HuH-7.5 (cell line): ENCODE measurements around the gene SDHA.
"Not testable (repeated sequence)": the region's sequence is repeated elsewhere in the genome, so short reads cannot be mapped to it uniquely, and the experiment has no call there.

Source experiments
- DNase-seq: peaks from one replicate; pipeline ENCODE4 v3.0.0; 2011; ENCODE audit warnings: low spot score

SDHA gene

DNA sequence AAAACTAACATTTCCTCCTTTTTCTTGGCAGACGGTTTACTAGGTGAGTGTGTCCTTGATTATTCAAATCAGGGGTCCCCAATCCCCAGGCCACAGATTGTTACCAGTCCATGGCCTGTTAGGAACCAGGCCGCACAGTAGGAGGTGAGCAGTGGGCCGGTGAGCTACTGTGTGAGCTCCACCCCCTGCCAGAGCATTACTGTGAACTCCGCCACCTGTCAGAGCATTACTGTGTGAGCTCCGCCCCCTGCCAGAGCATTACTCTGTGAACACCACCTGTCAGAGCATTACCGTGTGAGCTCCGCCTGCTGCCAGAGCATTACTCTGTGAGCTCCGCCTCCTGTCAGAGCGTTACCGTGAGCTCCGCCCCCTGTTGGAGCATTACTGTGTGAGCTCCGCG, 39.0 kb downstream of the SDHA start:
- DNase-seq = no peak

DNA sequence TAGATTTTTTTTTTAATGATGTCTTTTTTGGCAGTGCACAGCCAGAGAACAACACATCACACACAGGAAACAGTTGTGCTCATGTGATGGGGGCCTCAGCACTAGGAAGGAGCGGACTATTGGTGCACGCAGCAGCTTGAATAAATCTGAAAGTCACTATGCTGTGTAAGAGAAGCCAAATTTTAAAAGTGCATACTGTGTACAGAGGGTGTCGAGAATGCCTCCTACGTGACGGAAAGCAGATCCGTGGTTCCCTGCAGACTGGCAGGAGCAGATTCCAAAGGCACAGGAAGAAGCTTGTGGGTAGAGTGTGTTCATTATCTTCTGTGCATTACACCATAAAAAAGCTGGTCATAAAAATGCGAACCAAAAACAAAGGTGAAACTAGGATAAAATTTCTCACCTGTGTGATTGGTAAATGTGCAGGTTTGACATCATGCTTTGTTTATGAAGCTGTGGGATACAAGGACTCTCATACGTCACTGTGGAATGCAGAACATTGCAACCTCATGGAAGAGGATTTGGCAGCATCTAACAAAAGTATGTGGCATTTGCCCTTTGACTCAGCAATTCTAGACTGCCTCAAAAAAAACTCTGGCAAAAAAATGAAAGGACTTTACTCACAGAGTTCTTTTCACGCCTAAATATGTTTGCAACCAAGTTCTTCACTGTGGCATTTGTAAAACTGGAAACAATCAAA, 45.3 kb downstream of the SDHA start:
- DNase-seq = not testable (repeated sequence)

DNA sequence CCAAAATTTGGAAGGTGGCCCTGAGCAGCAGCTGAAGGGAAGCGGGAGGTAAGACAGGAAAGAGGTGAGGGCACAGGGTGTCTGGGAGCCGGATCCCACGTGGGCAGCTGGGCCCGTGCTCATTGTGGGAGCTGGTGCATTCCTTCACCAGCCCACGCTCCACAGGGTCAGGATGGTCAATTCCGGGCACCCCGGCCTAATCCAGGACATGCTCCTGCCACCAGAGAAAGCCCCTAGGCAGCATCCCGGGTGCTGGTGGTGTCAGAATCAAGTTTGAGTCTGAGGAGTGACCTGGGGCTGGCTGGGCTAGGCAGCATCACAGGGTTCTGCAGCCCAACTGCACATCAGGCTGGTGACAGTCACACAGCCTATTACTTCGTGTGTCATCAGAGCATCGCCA, 46.2 kb downstream of the SDHA start:
- no peak for DNase-seq

DNA sequence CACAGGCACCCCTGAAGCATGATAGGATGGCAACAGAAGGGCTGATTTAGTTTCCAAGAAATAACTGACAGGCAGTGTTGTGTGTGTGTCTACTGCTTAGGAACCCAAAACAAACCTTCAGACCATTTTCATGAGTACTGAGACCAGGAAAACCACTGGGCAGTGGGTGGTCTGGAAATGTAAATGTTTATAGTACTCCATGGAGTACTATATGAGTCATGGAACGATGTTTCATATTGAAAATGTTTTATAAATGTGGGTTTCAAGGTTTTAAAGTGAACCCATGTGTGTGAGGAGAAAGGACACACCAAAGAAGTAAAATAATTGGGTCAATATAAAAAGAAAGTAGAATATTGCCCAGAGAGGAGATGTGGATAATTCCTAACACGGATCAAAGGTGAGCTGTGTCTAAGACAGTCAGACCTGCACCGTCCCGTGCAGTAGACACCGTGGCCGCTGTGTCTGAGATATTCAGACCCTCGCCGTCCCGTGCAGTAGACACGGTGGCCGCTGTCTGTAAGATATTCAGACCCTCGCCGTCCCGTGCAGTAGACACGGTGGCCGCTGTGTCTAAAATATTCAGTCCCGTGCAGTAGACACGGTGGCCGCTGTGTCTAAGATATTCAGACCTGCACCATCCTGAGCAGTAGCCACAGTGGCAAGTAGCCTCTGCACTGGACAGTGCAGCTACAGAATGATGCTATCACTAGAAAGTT, 48.3 kb downstream of the SDHA start:
- not testable (repeated sequence) for DNase-seq

DNA sequence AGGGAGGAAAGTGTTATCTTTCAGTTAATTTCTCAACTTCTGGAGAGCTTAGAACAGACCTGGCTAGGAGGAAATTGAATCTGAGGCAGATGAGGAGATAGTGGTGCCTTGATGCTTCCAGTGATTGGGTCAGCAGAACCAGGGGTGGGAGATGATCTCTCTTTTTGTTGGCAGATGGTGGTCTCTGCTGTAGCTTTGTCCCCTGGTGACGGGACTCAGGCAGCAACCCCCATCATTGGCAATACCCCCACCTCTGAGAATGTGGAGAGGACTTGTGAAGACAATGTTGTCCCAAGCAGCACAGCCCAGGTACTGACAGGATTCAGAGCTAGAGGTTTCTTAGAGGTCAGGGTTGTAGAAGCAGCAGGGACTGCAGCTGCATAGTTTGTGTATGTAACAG, 49.6 kb downstream of the SDHA start:
- no peak for DNase-seq

DNA sequence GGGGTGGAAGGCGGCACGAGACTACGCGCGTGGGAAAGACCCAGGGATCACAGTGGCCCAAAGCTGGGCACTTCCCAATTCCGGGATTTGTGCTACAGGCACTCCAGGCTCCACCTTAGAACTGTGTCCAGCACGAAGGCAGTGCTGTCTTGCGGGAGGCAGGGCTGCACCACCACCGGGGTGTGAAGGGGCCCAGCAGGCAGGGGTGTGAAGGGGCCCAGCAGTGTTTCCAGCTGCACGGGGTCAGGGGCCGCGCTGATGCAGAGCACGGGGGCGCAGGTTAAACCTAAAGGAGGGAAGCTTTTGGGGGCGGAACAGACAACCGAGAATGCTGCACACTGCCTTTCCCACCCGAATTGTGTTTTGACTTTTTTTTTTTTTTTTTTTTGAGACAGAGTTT, 52.2 kb downstream of the SDHA start:
- no peak for DNase-seq

DNA sequence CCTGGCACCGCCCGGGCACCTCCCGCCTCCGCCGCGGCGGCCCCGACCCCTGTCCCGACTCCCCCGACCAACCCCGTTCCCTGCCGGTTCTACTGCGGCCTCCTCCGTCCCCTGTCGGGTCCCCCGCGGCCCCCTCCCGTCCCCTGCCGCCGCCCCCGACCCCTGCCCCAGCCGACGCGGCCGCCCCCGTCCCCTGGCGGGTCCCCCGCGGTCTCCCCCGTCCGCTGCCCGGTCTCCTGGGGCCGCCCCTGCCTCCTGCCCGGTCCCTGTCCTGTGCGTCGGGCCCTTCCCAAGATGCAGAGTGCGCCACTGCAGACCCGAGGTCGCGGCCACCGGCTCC, 53.7 kb downstream of the SDHA start:
- DNase-seq = not testable (repeated sequence)

DNA sequence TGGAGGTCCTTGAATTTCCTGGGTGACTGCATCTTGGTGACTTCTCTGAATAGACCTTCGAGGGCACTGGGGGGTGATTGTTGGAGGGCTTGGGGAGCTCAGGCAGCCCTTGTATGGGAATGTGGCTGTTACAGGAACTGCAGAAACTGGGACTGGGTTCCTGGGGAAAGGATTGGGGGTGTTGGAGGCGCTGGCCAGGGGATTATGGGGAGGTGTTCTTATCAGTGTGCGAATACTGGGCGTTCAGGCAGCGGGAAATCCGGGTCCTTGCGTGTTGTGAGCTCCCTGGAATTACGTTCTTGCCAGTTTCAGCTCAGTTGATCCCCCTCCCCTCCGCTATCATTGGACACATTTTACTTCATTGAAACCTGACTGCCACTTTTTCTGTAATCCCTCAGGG, 55.0 kb downstream of the SDHA start:
- not testable (repeated sequence) for DNase-seq

DNA sequence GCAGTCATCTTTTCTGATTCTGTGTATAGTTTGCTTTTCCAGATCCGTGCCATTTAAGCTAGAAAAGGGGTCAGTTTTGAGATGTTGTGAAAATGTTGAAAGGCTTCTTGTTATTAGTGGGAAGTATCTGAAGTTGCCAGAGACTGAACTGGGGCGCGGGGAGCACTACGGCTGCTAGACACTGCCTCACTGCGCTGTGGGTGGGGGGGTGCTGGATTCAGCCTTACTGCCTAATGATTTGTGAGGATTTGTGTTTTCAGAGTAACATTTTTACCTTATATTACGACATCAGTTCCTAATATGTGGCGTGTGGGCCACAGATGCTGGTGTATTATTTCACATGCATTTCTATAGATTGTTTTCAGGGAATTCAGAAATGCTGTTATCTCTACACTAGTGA, 55.4 kb downstream of the SDHA start:
- not testable (repeated sequence) for DNase-seq

DNA sequence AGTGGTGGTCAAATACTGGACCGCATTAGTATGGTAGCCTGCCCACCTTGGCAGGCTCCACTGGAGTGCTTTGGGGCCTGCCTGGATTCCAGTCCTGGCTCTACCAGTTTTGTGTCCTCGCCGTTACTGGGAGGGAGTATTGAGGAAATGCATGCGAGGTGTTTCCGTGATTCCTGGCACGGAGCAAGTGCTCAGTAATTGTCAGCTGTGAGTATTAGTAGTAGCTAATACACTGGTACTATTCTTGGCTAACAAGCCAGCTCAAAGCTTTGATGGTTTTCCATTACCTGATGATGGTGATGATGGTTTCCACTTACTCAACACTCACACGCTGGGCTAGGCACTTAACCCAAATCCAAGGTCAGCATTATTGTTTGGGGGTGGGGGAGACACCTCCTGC, 56.2 kb downstream of the SDHA start:
- not testable (repeated sequence) for DNase-seq

DNA sequence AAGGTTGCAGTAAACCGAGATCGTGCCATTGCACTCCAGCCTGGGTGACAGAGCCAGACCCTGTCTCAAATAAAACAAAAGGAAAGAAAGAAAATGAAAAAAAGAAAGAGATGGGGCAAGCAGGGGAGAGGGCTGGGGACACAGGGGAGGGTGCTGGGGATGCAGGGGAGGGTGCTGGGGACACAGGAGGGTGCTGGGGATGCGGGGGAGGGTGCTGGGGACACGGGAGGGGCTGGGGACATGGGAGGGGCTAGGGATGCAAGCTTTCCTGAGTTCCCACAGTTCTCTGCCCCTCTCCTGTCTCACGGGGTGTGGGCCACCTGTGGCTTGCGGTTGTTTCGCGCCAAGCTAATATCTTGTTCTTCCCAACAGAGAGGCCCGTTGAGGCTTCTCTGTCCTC, 60.5 kb downstream of the SDHA start:
- no peak for DNase-seq

DNA sequence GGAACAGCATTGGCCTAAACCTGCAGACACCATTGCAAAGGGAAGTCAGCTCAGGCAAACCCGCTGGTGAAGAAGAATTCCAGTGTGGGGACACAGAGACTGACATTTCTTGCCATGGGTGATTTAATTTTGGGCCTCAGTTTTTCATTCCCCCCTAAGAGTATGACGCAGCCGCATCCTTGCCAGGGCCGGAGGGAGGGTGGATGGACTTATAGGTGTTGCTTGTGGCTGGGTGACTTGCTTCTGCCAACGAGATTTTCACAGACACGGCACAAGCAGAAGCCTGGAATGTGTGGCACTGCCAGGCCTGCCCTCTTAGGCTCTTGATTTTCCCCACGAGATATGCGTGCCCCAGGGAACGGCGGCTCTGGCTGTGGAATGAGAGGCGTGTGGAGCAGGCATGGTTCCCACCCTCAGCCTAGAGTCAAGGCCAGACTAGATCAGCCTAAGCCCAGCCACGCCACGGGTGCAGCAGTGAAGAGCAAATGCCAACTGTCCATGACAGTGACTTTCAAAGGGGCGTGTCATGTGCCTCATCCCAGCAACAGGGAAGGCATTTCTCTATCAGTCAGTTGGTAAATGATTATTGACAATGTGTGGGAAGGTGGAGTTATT, 61.0 kb downstream of the SDHA start:
- not testable (repeated sequence) for DNase-seq

DNA sequence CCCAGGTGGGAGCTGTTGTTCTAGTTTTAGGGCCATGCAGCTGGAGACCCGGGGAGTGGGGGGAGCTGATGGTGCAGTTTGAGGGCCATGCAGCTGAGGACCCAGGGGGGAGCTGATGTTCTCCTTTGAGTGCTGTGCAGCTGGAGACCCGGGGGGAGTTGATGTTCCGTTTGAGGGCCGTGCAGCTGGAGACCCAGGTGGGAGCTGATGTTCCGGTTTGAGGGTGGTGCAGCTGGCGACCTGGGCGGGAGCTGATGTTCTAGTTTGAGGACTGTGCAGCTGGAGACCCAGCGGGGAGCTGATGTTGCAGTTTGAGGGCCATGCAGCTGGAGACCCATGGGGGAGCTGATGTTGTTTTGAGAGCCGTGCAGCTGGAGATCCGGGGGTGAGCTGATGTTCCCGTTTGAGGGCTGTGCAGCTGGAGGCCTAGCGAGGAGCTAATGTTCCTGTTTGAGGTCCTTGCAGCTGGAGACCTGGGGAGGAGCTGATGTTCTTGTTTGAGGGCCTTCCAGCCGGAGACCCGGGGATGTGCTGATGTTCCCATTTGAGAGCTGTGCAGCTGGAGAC, 68.0 kb downstream of the SDHA start:
- no peak for DNase-seq

DNA sequence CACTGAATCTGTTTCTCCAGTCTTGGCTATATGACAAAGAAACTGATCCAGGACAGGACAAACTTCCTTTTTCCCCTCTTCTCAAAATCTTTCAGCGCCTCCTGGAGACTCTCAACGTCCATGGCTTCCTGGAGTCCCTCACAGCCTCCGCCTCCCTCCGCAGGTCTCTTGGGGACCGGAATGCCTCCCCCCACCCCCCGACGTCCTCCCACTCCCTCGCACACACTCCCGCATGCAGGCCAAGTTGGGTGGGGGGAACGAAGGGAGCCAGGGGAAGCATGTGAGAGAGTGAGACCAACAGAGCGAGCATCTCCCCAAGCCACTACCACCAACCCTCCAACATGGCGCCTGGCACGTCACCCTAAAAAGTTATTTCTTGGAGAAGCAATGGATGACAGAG, 72.1 kb downstream of the SDHA start:
- not testable (repeated sequence) for DNase-seq

DNA sequence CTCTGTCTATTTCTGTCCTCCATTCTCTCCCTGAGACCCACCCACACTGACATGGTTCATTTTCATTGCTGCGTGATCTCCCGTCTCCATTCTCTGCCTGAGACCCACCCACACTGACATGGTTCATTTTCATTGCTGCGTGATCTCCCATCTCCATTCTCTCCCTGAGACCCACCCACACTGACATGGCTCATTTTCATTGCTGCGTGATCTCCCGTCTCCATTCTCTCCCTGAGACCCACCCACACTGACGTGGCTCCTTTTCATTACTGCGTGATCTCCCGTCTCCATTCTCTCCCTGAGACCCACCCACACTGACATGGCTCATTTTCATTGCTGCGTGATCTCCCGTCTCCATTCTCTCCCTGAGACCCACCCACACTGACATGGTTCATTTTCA, 73.2 kb downstream of the SDHA start:
- DNase-seq = not testable (repeated sequence)

DNA sequence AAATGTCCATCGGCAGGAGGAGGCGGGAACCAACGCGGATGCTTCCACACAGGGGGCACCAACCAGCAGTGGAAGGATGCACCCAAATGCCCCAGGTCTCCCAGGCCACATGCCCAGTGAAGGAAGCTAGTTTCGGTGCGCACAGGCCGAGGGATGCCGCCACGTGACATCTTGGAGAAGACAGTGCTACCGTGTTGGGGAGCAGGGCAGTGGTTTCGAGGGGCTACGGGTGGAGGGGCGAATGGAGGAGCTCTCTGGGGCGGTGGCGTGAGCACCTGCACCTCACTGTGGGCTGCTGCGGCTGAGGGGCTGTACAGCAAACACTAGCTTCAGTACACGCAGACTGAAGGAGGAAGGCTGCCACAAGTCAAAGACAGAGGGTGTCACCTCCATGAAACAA, 76.7 kb downstream of the SDHA start:
- not testable (repeated sequence) for DNase-seq

DNA sequence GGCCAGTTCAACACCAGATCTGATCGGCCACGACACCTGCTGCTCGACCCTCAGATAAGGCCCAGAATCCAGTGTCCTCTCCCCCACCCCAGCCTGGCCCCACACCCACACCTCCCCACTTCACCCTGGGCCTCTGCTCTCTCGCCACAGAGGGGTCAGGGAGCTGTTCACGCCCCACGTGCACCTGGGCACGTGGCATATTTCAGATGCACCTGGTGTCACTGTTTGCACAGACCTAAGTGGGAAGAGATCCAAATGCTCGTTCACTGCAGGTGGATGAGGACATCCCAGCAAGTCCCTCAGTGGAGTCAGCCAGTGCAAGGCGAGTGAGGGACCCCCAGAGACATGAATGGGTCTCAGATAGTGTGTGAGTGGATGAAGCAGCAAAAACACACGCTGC, 78.1 kb downstream of the SDHA start:
- not testable (repeated sequence) for DNase-seq

DNA sequence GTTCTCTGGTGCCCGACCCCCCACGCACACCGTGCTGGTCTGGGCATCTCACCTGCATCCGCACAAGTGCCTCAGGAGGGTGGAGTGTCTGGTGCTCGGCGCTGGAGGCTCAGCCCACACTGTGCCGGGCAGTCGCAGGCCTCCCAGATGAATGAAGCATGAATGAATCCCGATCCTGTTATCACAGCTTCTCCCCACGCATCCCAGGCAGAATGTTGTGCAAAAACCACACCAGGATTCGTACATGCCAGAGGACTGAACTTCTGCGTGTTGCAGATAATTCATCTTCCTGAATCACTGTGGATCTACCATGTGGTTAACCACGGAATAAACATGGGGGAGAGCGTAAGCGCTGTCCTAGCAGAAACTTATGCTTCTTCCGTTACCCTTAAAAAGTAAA, 78.8 kb downstream of the SDHA start:
- not testable (repeated sequence) for DNase-seq

DNA sequence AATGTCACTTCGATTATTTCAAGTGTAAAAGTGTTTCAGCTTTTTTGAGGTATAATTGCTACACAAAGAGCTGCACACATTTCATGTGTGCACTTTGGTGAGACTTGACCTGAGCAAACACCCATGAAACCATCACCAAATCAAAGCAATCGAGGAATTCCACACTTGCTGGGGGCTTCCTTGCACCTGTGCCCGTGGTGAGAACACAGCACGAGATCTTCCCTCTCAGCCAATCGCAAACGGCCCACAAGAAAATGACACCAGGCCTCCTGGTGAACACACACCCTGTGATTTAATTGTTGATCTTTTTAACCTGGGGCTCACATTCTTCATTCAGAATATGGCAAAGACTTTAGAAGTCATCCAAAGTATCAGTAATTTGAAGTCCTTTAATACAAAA, 79.3 kb downstream of the SDHA start:
- not testable (repeated sequence) for DNase-seq

DNA sequence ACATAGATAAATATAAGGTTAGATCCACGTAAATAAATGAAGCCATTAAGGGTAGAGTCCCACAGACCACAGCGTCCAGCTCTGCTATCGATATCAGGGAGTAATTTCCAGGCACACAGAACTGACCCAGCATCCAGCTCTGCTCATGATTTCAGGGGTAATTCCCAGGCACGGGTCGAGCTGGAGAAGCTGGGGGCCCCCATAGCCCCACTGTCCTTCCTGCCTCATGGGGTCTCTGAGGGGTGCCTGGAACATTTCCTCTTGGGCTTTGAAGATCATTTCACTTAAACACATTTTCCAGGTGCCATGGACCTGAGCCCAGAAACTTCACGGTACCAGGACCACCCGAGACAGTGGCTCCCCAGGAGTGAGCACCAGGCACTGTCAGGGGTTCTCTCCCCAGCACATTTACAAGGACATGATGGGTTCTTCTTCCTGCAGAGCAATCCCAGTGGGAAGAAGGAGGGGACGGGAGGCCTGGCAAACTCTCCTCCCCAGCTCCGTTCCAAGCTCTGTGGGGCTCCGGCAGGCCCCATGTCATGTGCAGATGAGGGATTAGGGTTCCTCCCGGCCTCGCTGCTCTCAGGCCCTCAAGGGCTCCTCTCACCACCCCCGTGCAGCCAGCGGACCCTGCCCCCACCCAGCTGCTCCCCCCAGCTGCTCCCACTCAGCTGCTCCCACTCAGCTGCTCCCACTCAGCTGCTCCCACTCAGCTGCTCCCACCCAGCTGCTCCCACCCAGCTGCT, 80.0 kb downstream of the SDHA start:
- not testable (repeated sequence) for DNase-seq

DNA sequence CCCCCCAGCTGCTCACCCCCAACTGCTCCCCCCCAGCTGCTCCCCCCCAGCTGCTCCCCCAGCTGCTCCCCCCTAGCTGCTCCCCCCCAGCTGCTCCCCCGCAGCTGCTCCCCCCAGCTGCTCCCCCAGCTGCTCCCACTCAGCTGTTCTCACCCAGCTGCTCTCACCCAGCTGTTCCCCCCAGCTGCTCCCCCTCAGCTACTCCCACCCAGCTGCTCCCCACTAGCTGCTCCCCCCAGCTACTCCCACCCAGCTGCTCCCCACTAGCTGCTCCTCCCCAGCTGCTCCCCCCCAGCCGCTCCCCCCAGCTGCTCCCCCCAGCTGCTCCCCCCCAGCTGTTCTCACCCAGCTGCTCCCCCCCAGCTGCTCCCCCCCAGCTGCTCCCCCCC, 80.6 kb downstream of the SDHA start:
- DNase-seq = no peak

DNA sequence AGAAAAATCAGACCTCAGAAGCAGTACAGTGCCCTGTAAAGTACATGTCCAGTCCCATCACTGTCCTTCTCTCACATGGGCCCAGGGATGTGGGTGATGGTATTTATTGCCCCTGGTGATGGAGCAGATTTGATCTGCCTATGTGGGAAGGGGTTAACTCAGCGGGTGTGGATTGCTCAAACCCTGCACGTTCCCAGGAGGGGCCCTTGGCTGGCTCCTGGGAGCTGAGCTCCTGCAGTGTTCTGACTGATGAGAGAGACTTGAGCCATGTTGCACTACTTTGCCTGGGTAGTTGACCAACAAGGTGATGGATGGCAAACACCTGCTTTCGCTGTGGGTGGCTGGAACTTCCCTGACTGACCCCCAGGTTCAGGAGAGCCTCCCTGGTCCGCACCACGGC, 81.8 kb downstream of the SDHA start:
- not testable (repeated sequence) for DNase-seq
